Aorta (tissue), 4 donors: ENCODE results near the gene PADI6. TPM values are rescaled to one million over a fixed set of nuclear protein-coding genes. Genes with fewer than 3 reads are reported as not detected.

Experiments
- polyA plus RNA-seq, 2 donors: library from polyadenylated mRNA; stranded (reverse); fragments of 200-250 nt; gene quantifications; one replicate each; pipeline ENCODE4 v1.2.3, GENCODE V29; 2013
- total RNA-seq, 2 donors: library from RNA; stranded (reverse); fragmentation: NEBNext Ultra II Directional; extraction: Animal tissue kit (Norgen Biotek cat#: 25700); gene quantifications; one replicate each; pipeline ENCODE4 v1.2.1, GENCODE V29; 2021
- donor health status: healthy with polysubstance abuse.
- donor health status: Bipolar disorder and iron deficiency.
- donor health status: DM: no; HTN: no; CAD: no.
- donor health status: DM: yes; HTN: yes; CAD: no.

PADI6 gene
- total and polyA plus RNA-seq, 4 donors, result not detected

Other genes starting within 250 kb of the PADI6 start
- gene PADI1, start 167.1 kb upstream of the PADI6 start, total RNA-seq, result not detected
- under 1 TPM; 0.05 to 0.13 TPM for gene PADI1, start 167.1 kb upstream of the PADI6 start, polyA plus RNA-seq
- not detected for gene PADI3, start 123.1 kb upstream of the PADI6 start, total RNA-seq
- not detected for gene PADI3, start 123.1 kb upstream of the PADI6 start, polyA plus RNA-seq
- 1 to 10 TPM; 1.7 to 2.1 TPM for gene PADI4, start 64.0 kb upstream of the PADI6 start, total RNA-seq
- not detected for gene PADI4, start 64.0 kb upstream of the PADI6 start, polyA plus RNA-seq
- 10 to 100 TPM; 22.3 to 34.2 TPM for gene RCC2, start 67.5 kb downstream of the PADI6 start, total RNA-seq
- 10 to 100 TPM in 1 of 2 donors, 1 to 10 TPM in 1; 7.5 to 11.9 TPM for gene RCC2, start 67.5 kb downstream of the PADI6 start, polyA plus RNA-seq
- 100 to 1,000 TPM; 143 to 190 TPM for gene ARHGEF10L, start 167.5 kb downstream of the PADI6 start, total RNA-seq
- gene ARHGEF10L, start 167.5 kb downstream of the PADI6 start, polyA plus RNA-seq, result 100 to 1,000 TPM in 1 of 2 donors, 10 to 100 TPM in 1; 24.0 to 122 TPM